EH (cell line): ENCODE data around the gene SMAP1.
"Not testable (repeated sequence)": the region's sequence is repeated elsewhere in the genome, so short reads cannot be mapped to it uniquely, and the experiment has no call there.

ENCODE experiments used
- DNase-seq: peaks from one replicate; pipeline ENCODE4 v3.0.0-alpha.2; 2015; ENCODE audit warnings: low read depth

Gene SMAP1

GRCh38 chr6:70742462-70742861 lies 74.8 kb downstream of the SMAP1 start:
- DNase-seq: not testable (repeated sequence)

DNA sequence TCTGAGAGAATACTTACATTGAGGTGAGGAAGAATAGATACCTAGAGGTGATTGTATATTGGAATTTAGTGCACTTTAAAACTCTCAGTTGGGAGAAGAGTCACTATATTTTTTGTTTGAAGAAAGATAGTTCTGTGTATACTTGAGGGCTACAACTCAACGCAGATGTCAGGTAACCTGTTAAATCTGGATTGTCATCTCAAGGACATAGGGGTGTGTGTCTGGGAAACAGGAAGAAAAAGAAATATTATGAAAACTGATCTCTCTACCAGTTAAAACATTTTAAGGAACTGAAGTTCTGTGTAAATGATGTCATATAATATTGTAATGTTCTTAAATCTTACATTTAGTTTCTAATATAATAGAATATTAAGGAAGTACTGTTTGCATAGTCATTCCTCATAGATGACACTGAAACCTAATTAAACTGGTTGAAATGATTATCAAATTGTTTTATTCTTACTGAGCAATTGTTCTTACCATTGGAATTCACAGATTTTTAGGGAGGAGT lies 86.2 kb downstream of the SMAP1 start:
- DNase-seq: no peak

GRCh38 chr6:70758883-70759282 lies 91.2 kb downstream of the SMAP1 start:
- no peak for DNase-seq

DNA sequence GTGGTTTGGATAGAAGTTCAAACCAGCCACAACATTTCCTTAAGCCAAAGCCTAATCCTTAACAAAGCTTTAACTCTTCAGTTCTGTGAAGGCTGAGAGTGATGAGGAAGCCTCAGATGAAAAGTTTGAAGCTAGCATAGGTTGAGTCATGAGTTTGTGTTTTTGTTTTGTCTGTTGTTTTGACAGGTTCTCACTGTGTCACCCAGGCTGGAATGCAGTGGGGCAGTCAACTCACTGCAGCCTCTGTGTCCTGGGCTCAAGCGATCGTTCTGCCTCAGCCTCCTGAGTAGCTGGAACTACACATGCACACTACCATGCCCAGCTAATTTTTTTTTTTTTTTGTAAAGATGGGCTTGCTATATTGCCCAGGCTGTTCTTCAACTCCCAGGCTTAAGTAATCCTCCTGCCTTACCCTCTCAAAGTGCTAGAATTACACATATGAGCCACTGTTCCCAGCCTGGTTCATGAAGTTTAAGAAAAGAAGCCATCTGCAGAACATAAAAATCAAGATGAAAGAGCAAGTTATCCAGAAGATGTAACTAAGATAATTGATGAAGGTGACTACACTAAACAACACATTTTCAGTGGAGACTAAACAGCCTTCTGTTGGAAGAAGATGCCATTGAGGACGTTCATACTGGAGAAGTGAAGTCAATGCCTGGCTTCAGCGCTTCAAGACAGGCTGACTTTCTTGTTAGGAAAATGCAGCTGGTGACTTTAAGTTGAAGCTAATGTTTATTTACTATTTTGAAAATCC lies 96.2 kb downstream of the SMAP1 start:
- DNase-seq: peak; percentile 15

GRCh38 chr6:70764706-70765105 lies 97.0 kb downstream of the SMAP1 start:
- DNase-seq: no peak

DNA sequence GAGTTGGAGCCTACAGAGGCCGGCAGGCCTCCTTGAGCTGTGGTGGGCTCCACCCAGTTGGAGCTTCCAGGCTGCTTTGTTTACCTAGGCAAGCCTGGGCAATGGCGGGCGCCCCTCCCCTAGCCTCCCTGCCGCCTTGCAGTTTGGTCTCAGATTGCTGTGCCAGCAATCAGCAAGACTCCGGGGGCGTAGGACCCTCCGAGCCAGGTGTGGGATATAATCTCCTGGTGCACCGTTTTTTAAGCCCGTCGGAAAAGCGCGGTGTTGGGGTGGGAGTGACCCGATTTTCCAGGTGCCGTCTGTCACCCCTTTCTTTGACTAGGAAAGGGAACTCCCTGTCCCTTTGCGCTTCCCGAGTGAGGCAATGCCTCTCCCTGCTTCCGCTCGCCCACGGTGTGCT lies 103.7 kb downstream of the SMAP1 start:
- not testable (repeated sequence) for DNase-seq

GRCh38 chr6:70779934-70780333 lies 112.3 kb downstream of the SMAP1 start:
- no peak for DNase-seq

DNA sequence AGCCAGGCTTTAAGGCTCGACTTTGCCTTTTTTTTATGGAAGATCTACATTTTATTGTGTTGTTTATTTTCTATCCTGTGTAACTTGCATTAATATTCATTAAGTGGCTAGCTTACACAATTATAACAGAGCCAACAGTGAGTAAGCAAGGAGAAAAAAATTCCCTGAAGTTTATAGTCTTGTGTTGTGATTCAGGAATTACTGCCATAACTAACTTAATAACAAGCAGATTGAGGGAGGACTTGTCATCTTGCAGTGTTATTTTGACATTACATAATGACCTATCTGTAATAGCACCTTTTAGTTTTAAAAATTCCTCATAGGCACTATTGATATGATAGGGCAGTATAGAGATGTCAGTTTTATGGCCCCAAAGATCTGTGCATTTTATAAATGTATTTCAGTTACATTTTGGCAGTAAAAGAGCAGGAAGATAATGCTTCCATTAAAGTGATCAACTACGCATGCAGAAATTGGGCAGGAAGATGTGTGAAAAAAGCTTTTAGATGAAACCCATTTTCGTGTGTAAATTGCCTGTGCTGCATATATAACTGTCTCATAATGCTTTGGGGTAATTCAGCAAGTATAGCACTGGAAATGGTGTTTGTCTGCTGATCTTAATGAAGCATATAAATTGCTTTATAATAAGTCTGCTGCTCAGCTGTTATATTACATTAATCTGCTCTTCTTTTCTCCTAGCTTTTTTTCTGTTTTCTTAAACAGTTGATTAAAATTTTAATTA lies 123.0 kb downstream of the SMAP1 start:
- peak; percentile 2 for DNase-seq

- no peak for DNase-seq
These were observed 129.9 kb downstream of the SMAP1 start for GRCh38 chr6:70797625-70798024.

DNA sequence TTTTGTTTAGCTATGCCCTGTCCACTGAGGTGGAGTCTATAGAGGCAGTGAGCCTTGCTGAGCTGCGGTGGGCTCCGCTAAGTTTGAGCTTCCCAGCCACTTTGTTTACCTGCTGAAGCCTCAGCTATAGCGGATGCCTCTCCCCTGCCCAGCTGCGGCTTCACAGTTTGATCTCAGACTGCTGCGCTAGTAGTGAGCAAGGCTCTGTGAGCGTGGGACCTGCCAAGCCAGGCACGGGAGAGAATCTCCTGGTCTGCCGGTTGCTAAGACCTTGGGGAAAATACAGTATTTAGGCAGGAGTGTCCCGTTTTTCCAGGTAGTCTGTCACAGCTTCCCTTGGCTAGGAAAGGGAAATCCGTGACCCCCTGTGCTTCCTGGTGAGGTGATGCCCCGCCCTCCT lies 138.4 kb downstream of the SMAP1 start:
- DNase-seq: no peak

GRCh38 chr6:70811788-70812187 lies 144.1 kb downstream of the SMAP1 start:
- DNase-seq: no peak

DNA sequence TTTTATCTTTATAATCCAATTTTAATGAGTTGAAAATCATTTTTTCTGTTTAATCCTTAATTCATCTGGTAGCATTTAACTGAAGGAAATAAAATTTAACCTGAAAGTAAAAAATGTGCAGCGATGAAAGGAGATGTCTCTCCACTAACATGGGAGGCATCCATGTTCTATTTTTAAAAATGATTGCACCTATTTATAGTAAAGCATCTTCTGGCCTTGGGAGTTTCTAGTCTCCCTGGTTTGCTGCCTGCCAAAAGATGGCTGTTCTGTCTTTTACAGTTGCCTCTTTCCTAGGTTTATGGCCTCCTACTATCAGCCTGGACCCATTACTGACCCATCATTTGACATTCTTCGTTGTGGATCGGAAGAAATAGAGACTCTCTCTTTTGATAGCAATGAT lies 146.2 kb downstream of the SMAP1 start:
- DNase-seq: no peak

DNA sequence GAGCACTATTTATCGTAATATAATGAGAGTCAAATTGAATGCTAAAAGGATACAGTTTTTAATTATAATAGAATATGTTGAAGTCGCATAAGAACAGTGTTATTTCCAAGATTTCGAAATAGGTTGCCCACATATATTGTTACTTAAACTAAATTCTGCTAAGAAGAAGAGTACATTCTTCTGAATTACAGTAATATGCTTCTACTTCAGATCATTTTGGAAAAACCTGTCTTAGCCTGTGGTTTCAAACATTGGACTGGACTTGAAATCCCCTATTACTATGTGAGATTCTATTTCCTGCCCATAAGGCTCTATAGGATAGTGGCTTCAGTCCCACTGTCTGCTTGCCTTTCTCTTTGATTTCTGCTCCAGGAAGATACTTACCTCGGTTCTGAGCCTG lies 152.0 kb downstream of the SMAP1 start:
- DNase-seq: no peak

- no peak for DNase-seq
These were observed 153.1 kb downstream of the SMAP1 start for GRCh38 chr6:70820778-70821177.

DNA sequence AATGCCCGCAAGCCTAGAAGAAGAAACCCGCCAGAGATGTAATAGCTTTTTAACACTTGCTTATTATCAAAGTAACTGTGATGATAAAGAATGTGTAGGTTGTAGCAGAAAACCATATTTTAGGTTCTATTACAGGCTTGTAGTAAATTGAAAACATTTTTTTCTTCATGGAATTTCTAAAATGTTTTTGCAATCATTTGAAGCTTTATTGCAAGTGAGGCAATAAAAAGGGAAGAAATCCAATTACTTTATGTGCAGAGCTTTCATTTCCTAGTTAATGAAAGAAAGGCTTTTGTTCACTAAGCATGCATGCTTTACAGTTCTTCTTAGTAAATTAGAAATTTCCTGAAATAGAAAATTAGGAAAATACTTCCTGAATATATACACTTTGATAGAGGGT lies 154.1 kb downstream of the SMAP1 start:
- no peak for DNase-seq

GRCh38 chr6:70823651-70824050 lies 156.0 kb downstream of the SMAP1 start:
- no peak for DNase-seq

GRCh38 chr6:70831427-70831826 lies 163.7 kb downstream of the SMAP1 start:
- DNase-seq: no peak

DNA sequence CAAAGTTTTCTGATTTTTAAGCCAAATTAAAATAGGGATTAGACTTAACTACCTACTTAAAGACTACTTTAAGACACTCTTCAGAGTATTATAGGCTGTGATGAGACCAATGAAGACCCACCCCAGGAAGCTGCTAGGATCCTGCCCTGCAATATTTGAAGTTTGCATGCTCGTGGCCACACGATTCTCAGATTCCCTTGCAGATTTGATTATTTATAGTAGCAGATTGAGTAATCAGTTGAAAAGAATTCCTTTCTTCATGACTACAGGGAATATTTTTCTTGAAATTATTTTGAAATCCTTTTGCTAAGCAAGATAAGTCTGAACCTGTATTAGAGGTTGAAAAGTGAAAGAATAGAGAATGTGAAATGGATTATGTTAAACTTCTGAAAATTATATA lies 166.8 kb downstream of the SMAP1 start:
- peak; percentile 54 for DNase-seq

GRCh38 chr6:70838907-70839285 lies 171.2 kb downstream of the SMAP1 start:
- DNase-seq: no peak

DNA sequence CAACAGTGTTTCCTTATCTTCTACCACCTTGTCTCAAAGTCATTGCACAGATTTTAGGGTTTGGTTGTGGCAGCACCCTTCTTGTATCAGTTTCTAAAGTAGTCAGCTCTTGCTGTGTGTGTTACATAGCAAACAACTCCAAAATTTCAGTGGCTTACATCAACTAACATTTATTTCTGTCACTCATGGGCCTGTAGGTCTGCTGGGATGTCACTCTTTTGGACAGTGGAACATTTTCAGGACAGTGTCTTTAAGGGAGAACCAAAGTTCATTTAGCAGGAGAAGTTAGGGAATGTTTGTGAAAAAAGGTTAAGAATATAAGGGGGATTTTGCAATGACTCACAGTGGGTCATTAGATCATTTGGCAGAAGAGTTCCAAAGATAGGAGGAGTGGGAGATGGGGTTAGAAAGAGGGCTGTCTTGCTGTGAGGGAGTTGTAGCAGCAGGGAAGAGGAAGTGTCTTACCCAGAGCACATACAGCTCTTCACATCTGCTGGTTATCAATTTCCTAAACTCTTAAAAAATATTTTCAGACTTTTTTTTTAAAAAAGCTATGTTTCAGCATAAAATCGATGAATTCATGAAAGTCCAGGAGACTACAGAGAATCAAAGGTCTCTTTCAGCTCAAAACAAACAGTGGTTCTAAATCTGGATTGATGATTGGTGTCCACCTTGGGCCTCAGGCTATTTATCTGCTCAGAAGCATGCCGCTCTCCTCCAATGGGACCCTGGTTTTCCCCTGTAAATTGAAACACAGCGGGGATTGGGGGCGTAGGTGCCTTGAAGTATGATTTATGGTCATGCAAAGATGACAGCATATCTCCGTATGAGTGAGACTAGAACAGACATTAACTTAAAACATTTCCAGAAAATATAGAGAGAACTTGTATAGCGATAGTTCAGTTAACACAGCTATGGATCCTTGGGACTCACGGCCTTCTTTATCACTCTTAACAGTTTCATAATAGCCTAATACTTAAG lies 171.9 kb downstream of the SMAP1 start:
- no peak for DNase-seq

DNA sequence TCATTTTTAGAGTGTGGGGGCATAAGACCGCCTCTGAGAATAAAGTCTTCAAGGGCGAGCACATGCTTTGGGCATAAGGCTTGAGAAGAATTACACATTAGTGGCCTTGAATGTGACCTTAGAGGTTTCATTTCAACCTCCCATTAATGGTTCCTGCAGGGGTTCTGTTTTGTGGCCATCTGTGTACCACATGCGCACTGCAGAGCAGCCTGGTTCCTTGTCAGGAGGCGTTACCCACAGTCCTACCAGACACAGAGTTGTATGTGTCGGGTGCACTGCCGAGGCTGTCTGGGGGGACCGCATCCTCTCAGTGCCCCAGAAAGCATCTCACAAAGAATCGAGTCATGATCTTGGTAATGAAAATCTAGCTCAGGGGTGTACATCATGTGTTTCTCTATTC lies 173.4 kb downstream of the SMAP1 start:
- no peak for DNase-seq

DNA sequence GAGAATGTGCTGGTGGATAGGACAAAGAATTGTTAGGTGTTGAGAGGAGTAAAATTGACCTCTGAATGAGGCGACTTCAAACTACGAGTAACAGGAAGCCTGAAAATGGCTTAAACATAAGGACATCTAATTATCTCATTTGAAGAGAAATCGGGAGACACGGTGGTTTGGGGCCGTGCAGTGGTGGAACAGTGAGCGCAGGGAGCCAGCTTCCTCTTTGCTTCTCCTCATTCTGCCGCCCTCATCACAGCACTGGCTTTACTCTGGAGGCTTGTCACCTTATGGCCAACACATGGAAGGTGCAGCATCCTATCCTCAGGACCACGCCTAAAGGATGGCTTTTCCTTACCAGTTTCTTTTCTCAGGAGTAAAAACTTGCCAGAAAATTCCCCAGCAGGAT lies 174.9 kb downstream of the SMAP1 start:
- DNase-seq: no peak
